ENCODE measurements around the gene CD22. TPM values are rescaled to one million over a fixed set of nuclear protein-coding genes. Genes with fewer than 3 reads are reported as not detected.

The CD22 gene
- total and polyA plus RNA-seq, 9 donors = 54.2 to 264 (median 113) TPM

DNA sequence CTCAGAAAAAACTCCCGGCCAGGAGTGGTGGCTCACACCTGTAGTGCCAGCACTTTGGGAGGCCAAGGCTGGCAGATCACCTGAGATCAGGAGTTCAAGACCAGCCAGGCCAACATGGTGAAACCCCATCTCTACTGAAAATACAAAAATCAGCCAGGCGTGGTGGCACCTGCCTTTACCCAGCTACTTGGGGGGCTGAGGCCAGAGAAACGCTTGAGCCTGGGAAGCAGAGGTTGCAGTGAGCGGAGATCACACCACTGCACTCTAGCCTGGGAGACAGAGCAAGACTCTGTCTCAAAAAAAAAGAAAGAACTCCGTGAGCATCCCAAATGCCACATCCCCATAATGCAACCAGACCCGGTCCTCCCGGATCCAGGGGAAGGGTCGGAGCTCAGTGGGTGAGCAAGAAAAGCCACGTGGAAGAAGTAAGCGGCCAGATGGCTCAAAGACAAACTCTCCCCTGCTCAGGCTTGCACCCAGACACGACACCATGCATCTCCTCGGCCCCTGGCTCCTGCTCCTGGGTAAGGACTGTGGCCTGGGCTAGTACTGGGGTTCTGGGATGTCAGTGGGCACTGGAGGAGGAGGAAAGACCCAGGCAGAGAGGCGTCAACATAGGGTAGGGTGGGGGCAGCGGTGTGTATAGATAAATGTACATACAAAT lies 2.7 kb downstream of the CD22 start:
- 54 to 66% (median 63%) methylated on average over 14 of the region's 14 CpGs for WGBS, 3 donors
- no peaks in the 10 kb centered on the region for H3K27me3 ChIP-seq
- DNase-seq = no peak
- no peaks in the 10 kb centered on the region for H3K4me1 ChIP-seq (ENCODE audit: insufficient read depth)
- H3K9me3 ChIP-seq = no peaks in the 10 kb centered on the region
- no peak overlapping the region for H3K4me3 ChIP-seq
- H3K27ac ChIP-seq = peak overlapping the region in 1 of 2 donors; percentile 8
- intact Hi-C loops (cut with DNase I) = no loop called here
- no peaks in the 10 kb centered on the region for H3K36me3 ChIP-seq
- TF ChIP-seq EP300 (IDR thresholded peaks at IDR 0.05) (no peak), POLR2A (IDR thresholded peaks at IDR 0.05) (no peak)
- TF ChIP-seq, protein P1, sequence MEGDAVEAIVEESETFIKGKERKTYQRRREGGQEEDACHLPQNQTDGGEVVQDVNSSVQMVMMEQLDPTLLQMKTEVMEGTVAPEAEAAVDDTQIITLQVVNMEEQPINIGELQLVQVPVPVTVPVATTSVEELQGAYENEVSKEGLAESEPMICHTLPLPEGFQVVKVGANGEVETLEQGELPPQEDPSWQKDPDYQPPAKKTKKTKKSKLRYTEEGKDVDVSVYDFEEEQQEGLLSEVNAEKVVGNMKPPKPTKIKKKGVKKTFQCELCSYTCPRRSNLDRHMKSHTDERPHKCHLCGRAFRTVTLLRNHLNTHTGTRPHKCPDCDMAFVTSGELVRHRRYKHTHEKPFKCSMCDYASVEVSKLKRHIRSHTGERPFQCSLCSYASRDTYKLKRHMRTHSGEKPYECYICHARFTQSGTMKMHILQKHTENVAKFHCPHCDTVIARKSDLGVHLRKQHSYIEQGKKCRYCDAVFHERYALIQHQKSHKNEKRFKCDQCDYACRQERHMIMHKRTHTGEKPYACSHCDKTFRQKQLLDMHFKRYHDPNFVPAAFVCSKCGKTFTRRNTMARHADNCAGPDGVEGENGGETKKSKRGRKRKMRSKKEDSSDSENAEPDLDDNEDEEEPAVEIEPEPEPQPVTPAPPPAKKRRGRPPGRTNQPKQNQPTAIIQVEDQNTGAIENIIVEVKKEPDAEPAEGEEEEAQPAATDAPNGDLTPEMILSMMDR (IDR thresholded peaks at IDR 0.05) = no peak

DNA sequence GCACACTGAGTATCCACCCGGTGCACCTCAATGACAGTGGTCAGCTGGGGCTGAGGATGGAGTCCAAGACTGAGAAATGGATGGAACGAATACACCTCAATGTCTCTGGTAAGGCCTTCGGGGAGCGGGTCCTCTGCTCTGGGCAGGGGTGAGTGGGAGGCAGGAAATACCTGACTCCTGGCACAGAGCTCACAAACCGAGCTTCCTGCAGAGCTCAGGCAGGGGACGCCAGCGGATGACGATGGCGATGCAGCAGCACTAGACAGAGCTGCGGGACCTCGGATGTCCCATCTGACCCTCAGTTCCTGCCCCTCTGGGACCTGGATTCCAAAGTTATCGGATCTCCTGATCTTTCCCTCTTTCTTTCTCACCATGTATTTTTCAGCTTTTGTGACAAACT lies 3.8 kb downstream of the CD22 start:
- H3K27ac ChIP-seq = no peak overlapping the region
- no peak for DNase-seq
- 59 to 65% (median 60%) methylated on average over 12 of the region's 12 CpGs for WGBS, 3 donors
- no peaks in the 10 kb centered on the region for H3K9me3 ChIP-seq
- intact Hi-C loops (cut with DNase I) = no loop called here
- H3K4me1 ChIP-seq (ENCODE audit: insufficient read depth) = no peaks in the 10 kb centered on the region
- no peaks in the 10 kb centered on the region for H3K36me3 ChIP-seq
- H3K4me3 ChIP-seq = no peak overlapping the region
- no peaks in the 10 kb centered on the region for H3K27me3 ChIP-seq
- no peak for TF ChIP-seq POLR2A (IDR thresholded peaks at IDR 0.05)

DNA sequence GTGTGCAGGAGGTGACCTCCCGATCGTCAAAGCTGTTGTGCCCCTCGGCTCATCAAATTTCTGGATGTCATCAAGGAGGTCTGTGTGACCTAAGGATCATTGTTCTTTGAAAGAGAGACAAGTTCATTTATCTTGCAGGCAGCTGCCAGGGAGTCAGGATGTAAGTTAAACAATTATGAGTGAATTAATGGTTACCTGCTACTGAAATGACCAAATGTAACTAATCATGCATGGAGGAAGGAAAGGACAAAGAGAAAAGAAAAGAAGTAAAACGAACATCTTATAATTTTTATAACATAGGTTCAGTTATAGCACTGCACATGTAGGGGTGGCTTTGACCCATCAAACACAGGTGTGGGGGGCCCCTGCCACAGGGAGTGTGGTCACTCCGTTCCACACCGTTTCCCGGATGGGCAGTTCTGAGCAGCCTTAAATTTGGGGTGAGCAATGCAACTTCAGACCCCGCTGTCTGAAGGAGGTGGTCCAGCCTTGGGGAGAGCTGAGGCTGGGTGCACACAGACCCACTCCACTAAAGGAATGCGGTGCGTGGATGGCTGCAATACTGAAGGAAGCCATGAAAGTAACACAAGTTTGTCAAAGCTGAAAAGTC lies 5.3 kb downstream of the CD22 start:
- Histone ChIP-seq H3K27ac (no peak overlapping the region), H3K36me3 (no peaks in the 10 kb centered on the region), H3K4me1 (ENCODE audit: insufficient read depth) (no peaks in the 10 kb centered on the region), H3K9me3 (no peaks in the 10 kb centered on the region), H3K27me3 (no peaks in the 10 kb centered on the region), H3K4me3 (no peak overlapping the region)
- intact Hi-C loops (cut with DNase I) = no loop called here
- 85 to 88% (median 87%) methylated on average over 10 of the region's 10 CpGs for WGBS, 3 donors
- TF ChIP-seq POLR2A (IDR thresholded peaks at IDR 0.05) (no peak), EP300 (IDR thresholded peaks at IDR 0.05) (no peak)
- TF ChIP-seq, protein P1 (IDR thresholded peaks at IDR 0.05) = no peak
- no peak for DNase-seq

DNA sequence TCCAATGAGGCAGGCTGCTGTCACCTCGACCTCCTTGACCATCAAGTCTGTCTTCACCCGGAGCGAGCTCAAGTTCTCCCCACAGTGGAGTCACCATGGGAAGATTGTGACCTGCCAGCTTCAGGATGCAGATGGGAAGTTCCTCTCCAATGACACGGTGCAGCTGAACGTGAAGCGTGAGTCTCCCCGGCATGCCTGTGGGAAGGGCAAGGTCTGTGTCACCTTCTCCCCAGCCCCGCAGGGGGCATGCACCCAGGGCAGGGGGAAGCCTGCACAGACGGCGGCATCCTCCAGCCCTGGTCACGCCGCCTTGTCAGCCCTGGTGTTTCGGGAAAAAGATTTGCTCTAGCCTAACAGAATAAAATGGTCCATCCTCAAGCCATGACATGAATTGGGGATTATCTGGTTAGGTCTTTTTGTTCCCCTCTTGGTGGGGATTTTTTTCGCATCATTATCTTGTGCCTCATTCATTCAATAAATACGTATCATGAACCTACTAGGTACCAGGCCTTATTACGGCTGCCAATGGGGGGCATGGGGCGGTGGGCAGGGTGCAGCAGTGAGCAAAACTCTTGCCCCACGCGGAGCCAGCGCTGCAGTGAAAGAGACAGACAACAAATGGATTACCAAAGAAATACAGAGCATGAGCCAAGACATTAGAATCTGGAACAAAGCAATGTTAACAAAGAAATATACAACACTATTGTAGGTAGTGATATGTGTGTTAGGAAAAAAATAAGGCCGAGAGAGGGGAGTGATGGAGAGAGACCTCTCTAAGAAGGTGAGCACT lies 7.4 kb downstream of the CD22 start:
- Histone ChIP-seq H3K4me1 (ENCODE audit: insufficient read depth) (no peaks in the 10 kb centered on the region), H3K27me3 (no peaks in the 10 kb centered on the region), H3K27ac (no peak overlapping the region), H3K9me3 (no peaks in the 10 kb centered on the region), H3K4me3 (no peak overlapping the region), H3K36me3 (no peaks in the 10 kb centered on the region)
- TF ChIP-seq EP300 (IDR thresholded peaks at IDR 0.05) (no peak), POLR2A (IDR thresholded peaks at IDR 0.05) (no peak)
- TF ChIP-seq, protein P1 (IDR thresholded peaks at IDR 0.05) = no peak
- DNase-seq = no peak
- WGBS, 3 donors = 89 to 92% (median 89%) methylated on average over 21 of the region's 21 CpGs
- intact Hi-C loops (cut with DNase I) = no loop called here

Data from ovary (tissue), 9 donors.